Subcutaneous abdominal adipose tissue (tissue), 5 donors: ENCODE data around the gene SERPINF2.
"Not testable (repeated sequence)": the region's sequence is repeated elsewhere in the genome, so short reads cannot be mapped to it uniquely, and the experiment has no call there.

Experiments
- H3K27ac ChIP-seq: one replicate; pipeline ENCODE4 v1.7.0; 2013; ENCODE audit warnings: low read depth, mild to moderate bottlenecking, inconsistent platforms, low read length, moderate library complexity
- H3K27me3 ChIP-seq, 5 donors: one replicate each; pipeline ENCODE4 v1.7.0; 2013; ENCODE audit warnings: low read length in 5 of 5, inconsistent platforms in 1 of 5; ENCODE audit not compliant: control insufficient read depth in 5 of 5, insufficient read depth in 4 of 5
- H3K36me3 ChIP-seq, 5 donors: one replicate each; pipeline ENCODE4 v1.7.0; 2013; ENCODE audit warnings: low read length in 5 of 5; ENCODE audit not compliant: control insufficient read depth in 5 of 5, insufficient read depth in 5 of 5
- H3K4me1 ChIP-seq, 5 donors: one replicate each; pipeline ENCODE4 v1.7.0; 2013; ENCODE audit warnings: low read length in 5 of 5, mild to moderate bottlenecking in 3 of 5, moderate library complexity in 1 of 5; ENCODE audit not compliant: control insufficient read depth in 5 of 5, insufficient read depth in 5 of 5
- H3K4me3 ChIP-seq, 5 donors: one replicate each; pipeline ENCODE4 v1.7.0; 2013; ENCODE audit warnings: low read length in 5 of 5, low read depth in 1 of 5
- H3K9ac ChIP-seq, 5 donors: one replicate each; pipeline ENCODE4 v1.7.0; 2013; ENCODE audit warnings: low read length in 5 of 5, mild to moderate bottlenecking in 4 of 5, moderate library complexity in 3 of 5
- H3K9me3 ChIP-seq, 5 donors: one replicate each; pipeline ENCODE4 v1.7.0; 2013; ENCODE audit warnings: low read length in 5 of 5; ENCODE audit not compliant: control insufficient read depth in 5 of 5
- donor health status: healthy.
- donor health status: healthy.
- donor health status: healthy.
- donor health status: healthy.
- donor health status: healthy.

Gene SERPINF2

GRCh38 chr17:1773000-1773695 lies 30.5 kb downstream of the SERPINF2 start:
- Histone ChIP-seq H3K4me1 (peaks cover 2 to 28% (median 21%) of the 10 kb centered on the region in 5 donors), H3K27ac (peak overlapping the region; percentile 93)

GRCh38 chr17:1773696-1774181 lies 31.1 kb downstream of the SERPINF2 start:
- Histone ChIP-seq H3K4me1 (peaks cover 2 to 34% (median 24%) of the 10 kb centered on the region in 5 donors), H3K27me3 (no peaks in the 10 kb centered on the region), H3K4me3 (no peak overlapping the region), H3K36me3 (peaks cover 3 to 68% (median 62%) of the 10 kb centered on the region in 5 donors), H3K9me3 (no peaks in the 10 kb centered on the region), H3K9ac (peak overlapping the region in 3 of 5 donors; percentile 7 to 37 (median 9)), H3K27ac (peak overlapping the region; percentile 93)

More at GRCh38 chr17:1773000-1773695, 30.5 kb downstream of the SERPINF2 start:
- Histone ChIP-seq H3K9ac (peak overlapping the region in 2 of 5 donors; percentile 7 to 37), H3K36me3 (peaks cover 3 to 62% (median 57%) of the 10 kb centered on the region in 5 donors)
- not testable (repeated sequence) for H3K27me3 ChIP-seq, H3K4me3 ChIP-seq, H3K9me3 ChIP-seq

DNA sequence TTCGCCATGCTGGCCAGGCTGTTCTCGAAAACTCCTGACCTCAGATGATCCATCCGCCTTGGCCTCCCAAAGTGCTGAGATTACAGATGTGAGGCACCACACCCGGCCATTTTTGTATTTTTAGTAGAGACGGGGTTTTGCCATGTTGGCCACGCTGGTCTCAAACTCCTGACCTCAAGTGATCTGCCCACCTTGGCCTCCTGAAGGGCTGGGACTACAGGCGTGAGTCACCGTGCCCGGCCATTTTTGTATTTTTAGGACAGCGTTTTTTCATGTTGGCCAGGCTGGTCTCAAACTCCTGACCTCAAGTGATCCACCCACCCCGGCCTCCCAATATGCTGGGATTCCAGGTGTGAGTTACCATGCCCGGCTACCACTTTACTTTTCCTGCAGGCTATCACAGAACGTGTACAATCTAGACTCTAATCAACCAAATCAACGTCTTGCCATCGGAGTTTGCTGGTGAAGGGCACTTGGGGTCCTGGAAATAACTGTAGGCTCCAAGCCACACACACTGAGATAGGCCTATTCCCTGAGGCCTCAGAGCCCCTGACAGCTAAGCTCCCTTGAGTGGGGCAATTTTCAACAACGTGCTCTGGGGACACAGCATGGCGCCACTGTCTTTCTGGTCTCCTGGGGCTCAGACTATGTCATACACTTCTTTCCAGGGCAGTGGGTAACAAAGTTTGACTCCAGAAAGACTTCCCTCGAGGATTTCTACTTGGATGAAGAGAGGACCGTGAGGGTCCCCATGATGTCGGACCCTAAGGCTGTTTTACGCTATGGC lies 31.9 kb downstream of the SERPINF2 start:
- peaks cover 4 to 40% (median 26%) of the 10 kb centered on the region in 5 donors for H3K4me1 ChIP-seq
- no peaks in the 10 kb centered on the region for H3K9me3 ChIP-seq
- no peaks in the 10 kb centered on the region for H3K27me3 ChIP-seq
- H3K4me3 ChIP-seq: no peak overlapping the region
- H3K9ac ChIP-seq: peak overlapping the region in 2 of 5 donors; percentile 9 to 56
- peak overlapping the region; percentile 93 for H3K27ac ChIP-seq
- H3K36me3 ChIP-seq: peaks cover 3 to 66% (median 60%) of the 10 kb centered on the region in 5 donors

- peaks cover 3 to 55% (median 47%) of the 10 kb centered on the region in 5 donors for H3K36me3 ChIP-seq
- H3K27me3 ChIP-seq: no peaks in the 10 kb centered on the region
- H3K9me3 ChIP-seq: no peaks in the 10 kb centered on the region
- no peak overlapping the region for H3K9ac ChIP-seq
- no peak overlapping the region for H3K4me3 ChIP-seq
- peaks cover 8 to 56% (median 38%) of the 10 kb centered on the region in 5 donors for H3K4me1 ChIP-seq
- H3K27ac ChIP-seq: peak overlapping the region; percentile 93
Measured at GRCh38 chr17:1776328-1776727, 33.7 kb downstream of the SERPINF2 start.

DNA sequence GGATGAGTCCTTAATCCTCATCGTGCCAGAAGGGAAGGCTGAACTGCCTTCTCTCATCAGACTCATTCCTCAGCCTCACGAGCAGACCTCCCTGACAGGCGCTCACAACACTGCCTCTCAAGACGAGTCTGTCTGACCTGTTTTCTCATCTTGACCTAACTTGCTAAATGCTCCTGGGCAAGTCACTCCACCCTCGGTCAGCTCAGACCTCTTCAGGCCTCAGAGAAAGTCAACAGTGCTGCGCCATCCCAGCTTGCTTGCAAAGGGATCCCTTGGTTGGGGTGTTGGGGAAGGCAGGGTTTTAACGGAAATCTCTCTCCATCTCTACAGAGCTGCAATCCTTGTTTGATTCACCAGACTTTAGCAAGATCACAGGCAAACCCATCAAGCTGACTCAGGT lies 34.2 kb downstream of the SERPINF2 start:
- H3K27ac ChIP-seq: peak overlapping the region; percentile 93
- H3K9ac ChIP-seq: no peak overlapping the region
- peaks cover 3 to 51% (median 42%) of the 10 kb centered on the region in 5 donors for H3K36me3 ChIP-seq
- H3K4me3 ChIP-seq: no peak overlapping the region
- H3K27me3 ChIP-seq: no peaks in the 10 kb centered on the region
- H3K9me3 ChIP-seq: no peaks in the 10 kb centered on the region
- peaks cover 10 to 56% (median 40%) of the 10 kb centered on the region in 5 donors for H3K4me1 ChIP-seq

DNA sequence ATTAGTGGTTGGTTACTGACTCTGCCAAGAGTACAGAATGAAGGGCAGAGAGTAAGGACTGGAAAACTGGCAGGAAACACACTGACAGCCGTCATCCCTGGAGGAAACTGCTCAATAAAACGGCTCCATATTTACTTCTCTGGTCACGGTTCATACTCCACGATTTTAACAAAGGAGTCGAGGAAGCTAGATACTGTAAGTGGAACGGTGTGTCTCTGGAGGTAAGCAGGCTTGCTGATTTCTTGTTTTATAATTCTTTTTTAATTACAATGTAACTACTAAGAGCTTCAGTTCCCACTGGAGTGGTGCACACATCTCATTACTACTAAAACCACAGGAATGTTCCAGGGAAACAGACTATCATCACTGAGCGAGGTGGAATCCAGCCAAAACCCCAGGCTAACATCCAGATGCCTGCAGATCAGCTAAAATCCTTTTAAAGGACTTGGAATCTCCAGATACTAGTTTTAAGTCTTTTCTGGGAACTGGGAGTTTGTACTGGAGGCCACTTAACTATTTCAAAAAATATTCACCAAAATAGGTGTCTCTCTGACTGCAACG lies 37.0 kb downstream of the SERPINF2 start:
- Histone ChIP-seq H3K9ac (peak overlapping the region in 3 of 5 donors; percentile 37 to 56 (median 53)), H3K36me3 (peaks cover 3 to 46% (median 34%) of the 10 kb centered on the region in 5 donors), H3K4me3 (peak overlapping the region in 3 of 5 donors; percentile 26 to 51 (median 35)), H3K27ac (peak overlapping the region; percentile 89), H3K27me3 (peaks cover 0 to 4% (median 0%) of the 10 kb centered on the region in 5 donors), H3K9me3 (no peaks in the 10 kb centered on the region), H3K4me1 (peaks cover 29 to 65% (median 54%) of the 10 kb centered on the region in 5 donors)

DNA sequence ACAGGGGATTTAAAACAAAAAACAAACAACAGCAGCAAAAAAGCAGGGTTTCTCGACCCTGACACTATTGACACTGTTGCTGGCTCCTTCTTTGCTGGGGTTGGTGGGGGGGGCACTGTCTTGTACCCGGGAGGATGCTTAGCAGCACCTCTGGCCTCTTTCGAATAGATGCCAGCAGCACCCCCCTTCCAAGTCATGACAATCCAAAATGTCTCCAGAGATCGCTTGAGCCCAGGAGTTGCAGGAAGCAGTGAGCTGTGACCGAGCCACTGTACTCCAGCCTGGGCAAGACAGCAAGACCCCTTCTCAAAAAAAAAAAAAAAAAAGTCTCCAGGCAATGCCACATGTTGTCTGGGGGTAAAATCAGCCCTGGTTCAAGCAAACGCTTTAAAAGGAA lies 39.5 kb downstream of the SERPINF2 start:
- Histone ChIP-seq H3K9me3 (no peaks in the 10 kb centered on the region), H3K27ac (peak overlapping the region; percentile 94), H3K4me1 (peaks cover 44 to 82% (median 75%) of the 10 kb centered on the region in 5 donors), H3K36me3 (peaks cover 3 to 24% (median 16%) of the 10 kb centered on the region in 5 donors), H3K27me3 (peaks cover 0 to 4% (median 0%) of the 10 kb centered on the region in 5 donors), H3K9ac (peak overlapping the region; percentile 5 to 78 (median 41)), H3K4me3 (peak overlapping the region; percentile 11 to 58 (median 44))

DNA sequence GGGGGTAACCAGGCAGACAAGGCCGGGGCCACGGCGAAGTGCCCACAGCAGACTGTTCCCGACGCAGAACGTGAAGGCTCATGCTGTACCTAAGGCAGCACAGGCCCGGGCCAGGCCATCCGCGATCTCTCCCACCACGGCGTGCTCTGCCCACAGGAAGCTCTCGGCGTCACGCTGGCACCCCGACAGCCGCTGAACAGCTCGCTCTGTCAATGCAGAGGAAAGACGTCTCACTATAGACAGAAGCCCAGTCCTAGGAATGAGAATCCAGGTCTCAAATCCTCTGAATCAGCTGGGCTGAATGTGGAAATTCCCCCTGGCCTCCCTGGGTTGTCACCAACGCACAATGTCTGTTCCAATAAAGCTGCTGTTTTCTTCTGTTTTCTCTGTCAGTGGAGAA lies 40.6 kb downstream of the SERPINF2 start:
- H3K4me3 ChIP-seq: peak overlapping the region; percentile 20 to 58 (median 35)
- H3K27ac ChIP-seq: peak overlapping the region; percentile 94
- no peaks in the 10 kb centered on the region for H3K9me3 ChIP-seq
- H3K36me3 ChIP-seq: peaks cover 0 to 12% (median 8%) of the 10 kb centered on the region in 5 donors
- peak overlapping the region; percentile 5 to 86 (median 78) for H3K9ac ChIP-seq
- peaks cover 0 to 4% (median 0%) of the 10 kb centered on the region in 5 donors for H3K27me3 ChIP-seq
- peaks cover 50 to 90% (median 81%) of the 10 kb centered on the region in 5 donors for H3K4me1 ChIP-seq

GRCh38 chr17:1783834-1784611 lies 41.4 kb downstream of the SERPINF2 start:
- Histone ChIP-seq H3K4me1 (peaks cover 50 to 84% (median 78%) of the 10 kb centered on the region in 5 donors), H3K4me3 (peak overlapping the region in 4 of 5 donors; percentile 20 to 58 (median 36))

More at GRCh38 chr17:1783834-1784611, 41.4 kb downstream of the SERPINF2 start:
- Histone ChIP-seq H3K27ac (peak overlapping the region; percentile 94), H3K36me3 (peaks cover 0 to 6% (median 4%) of the 10 kb centered on the region in 5 donors), H3K27me3 (peaks cover 0 to 4% (median 0%) of the 10 kb centered on the region in 5 donors), H3K9ac (peak overlapping the region; percentile 19 to 86 (median 78)), H3K9me3 (no peaks in the 10 kb centered on the region)
